HG03108 (cell line): Measurements from ENCODE around the gene BABAM1.

ENCODE experiments used
- ATAC-seq: cut with Tn5 transposase; IDR thresholded peaks from one replicate; pipeline ENCODE4 v1.9.1; 2021; ENCODE audit warnings: moderate library complexity; ENCODE audit not compliant: unreplicated experiment

The BABAM1 gene

GRCh38 chr19:17302391-17303166 is 35.3 kb downstream of the BABAM1 start:
- ATAC-seq: no peak

- peak; percentile 55 for ATAC-seq
These were observed 36.1 kb downstream of the BABAM1 start, which contains the start of gene ABHD8 for GRCh38 chr19:17303167-17303939. TSS of gene ABHD8 (minus strand) at chr19:17303425. CDS start at chr19:17301616, 1,809 bp downstream.

GRCh38 chr19:17303940-17304267 is 36.7 kb downstream of the BABAM1 start:
- no peak for ATAC-seq

DNA sequence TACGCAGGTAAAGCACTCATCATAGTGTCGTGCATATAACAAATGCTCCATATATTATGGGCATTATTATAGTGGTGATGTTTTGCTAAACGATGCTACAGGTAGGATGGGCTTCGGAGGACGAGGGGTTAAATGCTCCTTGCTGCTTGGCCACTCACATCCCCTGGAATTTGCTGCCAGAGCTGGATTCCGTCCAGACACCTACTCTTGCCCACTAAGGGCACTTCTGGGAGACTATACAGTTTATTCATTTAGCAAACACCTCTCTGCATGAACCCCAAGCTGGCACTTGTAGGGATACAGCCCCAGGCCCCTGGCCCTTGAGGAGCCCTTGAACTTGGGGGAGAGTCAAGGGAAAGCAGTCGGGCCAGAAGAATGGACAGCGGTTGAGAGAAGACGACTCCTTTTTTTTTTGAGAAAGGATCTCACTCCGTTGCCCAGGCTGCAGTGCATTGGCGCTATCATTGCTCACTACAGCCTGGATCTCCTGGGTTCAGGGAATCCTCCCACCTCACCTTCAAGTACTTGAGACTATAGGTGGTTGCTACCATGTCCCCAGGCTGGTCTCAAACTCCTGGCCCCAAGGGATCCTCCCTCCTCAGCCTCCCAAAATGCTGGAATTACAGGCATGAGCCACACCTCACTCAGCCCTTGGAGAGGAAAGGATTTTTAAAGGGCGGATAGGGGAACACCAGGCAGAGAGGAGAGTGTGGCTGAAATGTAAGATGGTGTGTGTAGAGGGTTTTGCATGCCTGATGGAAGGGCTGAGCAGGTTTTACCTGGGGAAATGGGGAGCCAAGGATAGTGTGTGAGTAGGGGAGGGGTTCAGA is 37.4 kb downstream of the BABAM1 start:
- ATAC-seq: no peak

DNA sequence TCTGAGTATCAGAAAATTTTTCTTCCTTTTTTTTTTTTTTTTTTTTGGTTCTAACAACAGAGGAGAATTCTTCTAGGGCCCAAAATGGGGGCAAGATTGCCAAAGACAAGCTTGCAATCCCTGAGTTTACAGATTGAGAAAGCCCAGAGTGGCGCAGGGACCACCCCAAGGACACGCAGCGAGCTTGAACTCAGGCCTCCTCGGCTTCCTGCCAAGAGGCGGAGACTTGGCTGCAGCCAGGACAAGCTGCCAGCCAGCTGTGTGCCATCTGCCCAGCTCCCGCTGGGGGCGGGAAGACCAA is 37.9 kb downstream of the BABAM1 start:
- ATAC-seq: no peak

DNA sequence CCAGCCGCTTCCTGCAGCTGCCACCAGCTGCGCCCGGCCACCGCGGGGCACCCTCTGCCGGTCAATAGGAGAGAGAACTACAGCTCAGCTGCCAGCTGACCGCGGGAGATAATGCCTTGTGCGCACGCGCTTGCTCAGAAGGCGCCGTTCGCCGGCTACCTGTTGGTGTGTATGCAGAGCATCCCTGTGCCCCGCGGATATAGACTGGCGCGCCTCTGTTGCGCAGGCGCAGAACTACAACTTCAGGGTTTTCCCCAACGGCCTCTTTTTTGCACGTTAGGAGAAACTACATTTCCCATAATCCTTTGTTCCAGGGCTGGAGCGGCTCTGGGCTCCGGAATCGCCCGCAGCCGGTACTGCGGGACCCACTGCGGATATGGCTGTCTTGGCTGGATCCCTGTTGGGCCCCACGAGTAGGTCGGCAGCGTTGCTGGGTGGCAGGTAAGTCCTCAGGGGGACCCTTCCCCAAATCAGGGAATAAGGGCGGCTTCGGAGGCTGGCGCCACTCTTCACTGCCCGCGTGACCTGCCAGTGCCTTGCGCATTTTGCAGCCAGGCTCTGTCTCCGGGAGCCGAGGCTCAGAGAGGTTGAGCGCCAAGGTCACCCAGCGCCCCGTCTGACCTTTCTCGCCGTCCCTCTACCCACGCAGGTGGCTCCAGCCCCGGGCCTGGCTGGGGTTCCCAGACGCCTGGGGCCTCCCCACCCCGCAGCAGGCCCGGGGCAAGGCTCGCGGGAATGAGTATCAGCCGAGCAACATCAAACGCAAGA is 38.5 kb downstream of the BABAM1 start, which contains the start of gene MRPL34:
Gene MRPL34 (plus strand): TSS at position 356 of the 768 bp plus-strand sequence. CDS start 21 bp downstream, at position 377.
- ATAC-seq: peak; percentile 63

DNA sequence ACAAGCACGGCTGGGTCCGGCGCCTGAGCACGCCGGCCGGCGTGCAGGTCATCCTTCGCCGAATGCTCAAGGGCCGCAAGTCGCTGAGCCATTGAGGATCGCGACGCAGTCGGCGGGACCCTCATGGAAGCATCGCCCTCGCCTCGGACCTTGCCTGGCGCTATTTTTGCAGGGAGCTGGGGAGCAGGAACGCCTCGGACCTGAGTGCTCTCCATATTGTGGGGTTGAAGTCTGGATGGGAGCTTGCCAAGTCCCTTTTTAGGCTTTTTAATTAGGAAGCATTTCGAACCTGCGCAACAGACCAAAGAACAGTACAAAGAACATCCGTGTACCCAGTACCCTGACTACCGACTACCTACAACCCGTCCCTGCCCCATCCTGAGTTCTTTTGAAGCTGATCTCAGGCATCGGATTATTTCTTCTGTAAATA is 39.1 kb downstream of the BABAM1 start:
- ATAC-seq: no peak

GRCh38 chr19:17307876-17308377 is 40.7 kb downstream of the BABAM1 start:
- ATAC-seq: no peak

DNA sequence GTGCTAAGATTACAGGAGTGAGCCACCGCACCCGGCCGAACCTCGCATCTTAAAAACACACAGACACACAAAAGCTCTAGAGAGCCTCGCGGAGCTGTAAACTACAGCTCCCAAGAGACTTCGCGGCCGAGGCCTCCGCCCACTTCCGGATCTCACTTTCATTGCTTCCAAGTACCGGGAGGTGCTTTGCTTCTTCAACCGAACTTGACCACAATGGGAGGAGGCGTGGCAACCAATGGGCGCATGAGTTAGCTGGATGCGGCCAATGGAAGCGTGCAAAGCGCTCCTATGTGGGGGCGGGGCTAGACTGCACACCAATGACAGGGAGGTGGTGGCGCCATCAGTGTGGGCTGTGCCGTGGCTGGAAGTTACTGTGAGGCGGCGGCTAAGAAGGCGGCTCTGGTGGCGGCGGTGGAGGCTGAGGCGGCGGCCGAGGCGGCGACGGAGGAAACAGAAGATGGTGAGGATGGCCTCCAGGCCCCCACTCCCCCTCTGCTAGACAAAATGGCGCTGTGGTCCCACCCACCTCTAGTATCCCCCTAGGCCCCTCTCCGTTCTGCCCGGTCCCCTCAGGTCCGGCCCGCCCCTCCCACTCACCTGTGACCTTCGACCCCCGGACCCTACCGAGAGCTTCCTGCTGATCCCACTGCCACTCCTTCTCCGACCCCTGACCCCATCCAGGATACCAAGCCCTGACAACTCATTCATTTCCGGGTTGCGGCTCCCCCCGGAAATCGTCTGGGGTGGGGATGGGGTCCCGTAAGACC is 42.1 kb downstream of the BABAM1 start, which contains the start of gene DDA1:
Gene DDA1 (plus strand): TSS at position 366 of the 767 bp plus-strand sequence. CDS start 92 bp downstream, at position 458.
- peak; percentile 45 for ATAC-seq

DNA sequence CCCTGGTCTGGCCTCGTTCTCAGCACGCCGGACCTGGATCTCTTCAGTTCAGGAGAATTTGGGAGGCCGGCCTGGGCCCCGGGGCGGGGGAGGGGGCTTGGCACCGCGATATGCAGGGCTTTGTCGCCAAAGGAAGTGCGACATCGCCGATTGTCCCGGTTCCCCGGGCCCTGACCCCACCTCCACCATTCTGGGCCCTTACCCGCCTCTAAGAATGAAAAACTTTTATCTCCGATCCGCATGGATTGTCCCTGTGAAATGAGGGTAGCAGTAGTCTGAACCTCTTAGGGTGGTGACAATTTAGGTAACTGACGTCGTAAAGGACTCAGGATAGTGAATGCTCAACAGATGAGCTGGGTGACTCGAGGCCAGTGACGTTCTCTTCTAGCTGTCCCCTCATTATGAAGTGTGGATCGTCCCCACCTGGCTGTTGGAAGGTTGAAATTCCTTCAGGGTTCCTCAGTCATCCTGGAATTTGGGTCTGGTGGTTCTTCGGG is 42.8 kb downstream of the BABAM1 start:
- ATAC-seq: no peak

- ATAC-seq: no peak
These were observed 44.4 kb downstream of the BABAM1 start for GRCh38 chr19:17311455-17312188.

- no peak for ATAC-seq
These were observed 45.2 kb downstream of the BABAM1 start for GRCh38 chr19:17312189-17313113.

DNA sequence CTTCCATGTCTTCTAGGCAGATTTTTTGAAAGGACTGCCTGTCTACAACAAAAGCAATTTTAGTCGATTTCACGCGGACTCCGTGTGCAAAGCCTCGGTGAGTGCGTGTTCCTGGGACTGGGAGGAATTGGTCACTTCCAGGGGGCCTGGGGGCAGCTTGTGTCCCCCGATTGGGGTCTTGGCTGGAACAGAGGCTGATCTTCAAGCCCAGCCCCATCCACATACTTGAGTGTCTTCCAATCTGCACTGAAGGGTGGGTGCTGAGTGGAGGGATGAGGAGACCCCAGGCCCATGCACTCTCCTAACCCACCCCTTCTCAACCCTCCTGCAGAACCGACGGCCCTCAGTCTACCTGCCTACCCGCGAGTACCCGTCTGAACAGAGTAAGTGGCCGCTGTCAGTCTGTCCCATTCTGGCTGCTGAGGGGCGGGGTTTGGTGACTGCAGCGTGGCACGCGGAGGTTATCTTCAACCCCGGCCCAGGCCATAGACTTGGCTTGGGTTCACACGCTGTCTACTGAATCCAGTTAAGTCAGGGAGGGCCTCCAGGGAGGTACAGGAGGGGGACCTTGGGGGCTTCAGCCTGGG is 46.9 kb downstream of the BABAM1 start:
- no peak for ATAC-seq

- no peak for ATAC-seq
These were observed 51.7 kb downstream of the BABAM1 start for GRCh38 chr19:17318966-17319365.

DNA sequence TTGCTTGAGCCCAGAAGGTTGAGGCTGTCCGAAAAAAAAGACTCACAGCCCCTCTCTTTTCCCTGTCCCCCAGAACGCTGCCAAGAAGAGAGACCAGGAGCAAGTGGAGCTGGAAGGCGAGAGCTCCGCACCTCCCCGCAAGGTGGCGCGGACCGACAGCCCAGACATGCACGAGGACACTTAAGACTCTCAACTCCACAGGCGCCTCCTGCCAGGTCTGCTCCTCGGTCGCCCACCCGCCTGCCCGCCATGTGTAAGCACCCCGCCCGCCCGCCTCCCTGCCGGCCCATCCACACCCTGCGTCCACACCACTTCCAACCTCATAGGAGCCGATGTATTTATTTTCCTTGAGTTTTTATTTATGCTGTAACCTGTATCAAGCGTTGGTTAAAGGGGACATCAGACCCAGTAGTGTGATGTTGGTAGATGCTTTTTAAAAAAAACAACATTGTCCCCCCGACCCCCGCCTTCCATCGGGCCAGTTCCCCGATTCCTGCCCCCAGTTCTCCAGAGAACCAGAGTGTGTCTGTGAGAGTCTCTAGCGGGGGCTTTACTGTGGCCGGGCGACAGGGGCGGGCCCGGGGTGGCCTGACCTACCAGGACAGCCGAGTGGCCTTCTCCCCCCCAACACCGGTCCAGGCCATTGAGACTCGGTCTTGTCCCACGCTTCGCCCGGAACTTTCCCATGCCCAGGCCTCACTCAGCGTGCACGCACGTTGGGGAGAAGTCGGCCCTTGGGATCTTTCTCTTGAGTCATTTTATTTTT is 52.4 kb downstream of the BABAM1 start:
- no peak for ATAC-seq

- no peak for ATAC-seq
These were observed 53.2 kb downstream of the BABAM1 start for GRCh38 chr19:17320435-17320834.
